HG03558 (cell line): ENCODE measurements around the gene HIP1.
"Not testable (repeated sequence)": the region's sequence is repeated elsewhere in the genome, so short reads cannot be mapped to it uniquely, and the experiment has no call there.

Experiments used
- ATAC-seq: cut with Tn5 transposase; IDR thresholded peaks from one replicate; pipeline ENCODE4 v1.9.1; 2021; ENCODE audit warnings: moderate number of reproducible peaks; ENCODE audit not compliant: unreplicated experiment; ENCODE audit errors: extremely low read depth

Gene HIP1

GRCh38 chr7:75591467-75592255, 147.1 kb downstream of the HIP1 start:
- ATAC-seq, result no peak

- no peak for ATAC-seq
These were observed 148.3 kb downstream of the HIP1 start for GRCh38 chr7:75590373-75591005.

GRCh38 chr7:75584354-75584753, 154.4 kb downstream of the HIP1 start:
- ATAC-seq, result no peak

GRCh38 chr7:75583255-75583654, 155.5 kb downstream of the HIP1 start:
- no peak for ATAC-seq

GRCh38 chr7:75579899-75580298, 158.8 kb downstream of the HIP1 start:
- no peak for ATAC-seq

- ATAC-seq, result no peak
These were observed 160.7 kb downstream of the HIP1 start for GRCh38 chr7:75578081-75578480.

GRCh38 chr7:75575488-75576121, 163.1 kb downstream of the HIP1 start:
- ATAC-seq, result no peak

GRCh38 chr7:75573477-75574019, 165.2 kb downstream of the HIP1 start:
- no peak for ATAC-seq

GRCh38 chr7:75572814-75573213, 165.9 kb downstream of the HIP1 start:
- no peak for ATAC-seq

GRCh38 chr7:75572396-75572795, 166.3 kb downstream of the HIP1 start:
- no peak for ATAC-seq

GRCh38 chr7:75571209-75571608, 167.5 kb downstream of the HIP1 start:
- no peak for ATAC-seq

GRCh38 chr7:75569629-75570282, 169.0 kb downstream of the HIP1 start:
- not testable (repeated sequence) for ATAC-seq

- no peak for ATAC-seq
These were observed 170.7 kb downstream of the HIP1 start for GRCh38 chr7:75567948-75568595.

GRCh38 chr7:75565132-75565837, 173.5 kb downstream of the HIP1 start:
- no peak for ATAC-seq

GRCh38 chr7:75563171-75563570, 175.6 kb downstream of the HIP1 start:
- ATAC-seq, result no peak

GRCh38 chr7:75559976-75560365, 178.8 kb downstream of the HIP1 start:
- no peak for ATAC-seq

GRCh38 chr7:75559355-75559975, 179.3 kb downstream of the HIP1 start:
- ATAC-seq, result no peak

GRCh38 chr7:75556835-75557234, 181.9 kb downstream of the HIP1 start:
- not testable (repeated sequence) for ATAC-seq

- no peak for ATAC-seq
These were observed 183.0 kb downstream of the HIP1 start for GRCh38 chr7:75555736-75556135.
